Measurements from ENCODE around the gene HPS4. TPM values are rescaled to one million over a fixed set of nuclear protein-coding genes. Genes with fewer than 3 reads are reported as not detected.

The HPS4 gene
- total RNA-seq, 1 donor from 2014 or later: 37.1 TPM

GRCh38 chr22:26471522-26471921 lies 12.1 kb downstream of the HPS4 start:
- intact Hi-C loops (cut with micrococcal nuclease): no loop called here

- intact Hi-C loops (cut with micrococcal nuclease): no loop called here
These were observed 12.8 kb downstream of the HPS4 start for GRCh38 chr22:26470807-26471206.

GRCh38 chr22:26466196-26466595 lies 17.4 kb downstream of the HPS4 start:
- intact Hi-C loops (cut with micrococcal nuclease): no loop called here

GRCh38 chr22:26464312-26464711 lies 19.3 kb downstream of the HPS4 start:
- intact Hi-C loops (cut with micrococcal nuclease): no loop called here

- intact Hi-C loops (cut with micrococcal nuclease): no loop called here
These were observed 19.9 kb downstream of the HPS4 start for GRCh38 chr22:26463688-26464087.

GRCh38 chr22:26463101-26463661 lies 20.4 kb downstream of the HPS4 start:
- intact Hi-C loops (cut with micrococcal nuclease): no loop called here

GRCh38 chr22:26462641-26463040 lies 20.9 kb downstream of the HPS4 start:
- intact Hi-C loops (cut with micrococcal nuclease): no loop called here

- intact Hi-C loops (cut with micrococcal nuclease): no loop called here
These were observed 21.5 kb downstream of the HPS4 start for GRCh38 chr22:26462051-26462450.

GRCh38 chr22:26461188-26461810 lies 22.3 kb downstream of the HPS4 start:
- intact Hi-C loops (cut with micrococcal nuclease): loop anchor here (1.0 to 2.0 kb wide), 3 partner anchors 30 to 97 kb away; no protein-coding TSS in a partner anchor

- intact Hi-C loops (cut with micrococcal nuclease): loop anchor here (2.0 kb wide), 1 partner anchor 29 kb away; no protein-coding TSS in a partner anchor
These were observed 23.4 kb downstream of the HPS4 start for GRCh38 chr22:26460202-26460601.

GRCh38 chr22:26457661-26458272 lies 25.8 kb downstream of the HPS4 start:
- intact Hi-C loops (cut with micrococcal nuclease): no loop called here

- intact Hi-C loops (cut with micrococcal nuclease): no loop called here
These were observed 29.6 kb downstream of the HPS4 start for GRCh38 chr22:26453812-26454500.

GRCh38 chr22:26453216-26453615 lies 30.4 kb downstream of the HPS4 start:
- intact Hi-C loops (cut with micrococcal nuclease): no loop called here

- intact Hi-C loops (cut with micrococcal nuclease): no loop called here
These were observed 31.2 kb downstream of the HPS4 start for GRCh38 chr22:26452236-26453016.

- intact Hi-C loops (cut with micrococcal nuclease): no loop called here
These were observed 33.0 kb downstream of the HPS4 start for GRCh38 chr22:26450453-26451185.

- intact Hi-C loops (cut with micrococcal nuclease): no loop called here
These were observed 34.6 kb downstream of the HPS4 start for GRCh38 chr22:26448941-26449340.

GRCh38 chr22:26448334-26448733 lies 35.2 kb downstream of the HPS4 start:
- intact Hi-C loops (cut with micrococcal nuclease): no loop called here

- intact Hi-C loops (cut with micrococcal nuclease): no loop called here
These were observed 35.8 kb downstream of the HPS4 start for GRCh38 chr22:26447584-26448329.

GRCh38 chr22:26446808-26447515 lies 36.6 kb downstream of the HPS4 start:
- intact Hi-C loops (cut with micrococcal nuclease): no loop called here

Data from T-helper 1 cell treated with Interleukin-12 subunit alpha and Interleukin-12 subunit beta and Interleukin-4 antibody, amounts not matched to agents 30 ng/mL and 1 ng/mL, for 36 hours (primary cell).